ENCODE measurements around the gene P3H2.
A peak's percentile ranks its signal among the peaks of the same experiment; 100 is the strongest.

P3H2 gene

GRCh38 chr3:190003068-190003467 lies 117.6 kb downstream of the P3H2 start:
- Histone ChIP-seq H3K27me3 (ENCODE audit: insufficient read depth, low read length, poor library complexity, severe bottlenecking) (no peaks in the 10 kb centered on the region), H3K36me3 (ENCODE audit: insufficient read depth, low read length) (no peaks in the 10 kb centered on the region), H2AFZ (ENCODE audit: low read length) (peak overlapping the region; percentile 74; the same call in 1 of the 2 replicates), H3K4me3 (ENCODE audit: low read length, poor library complexity, severe bottlenecking) (no peak overlapping the region), H3K4me1 (ENCODE audit: insufficient read depth, low read length, poor library complexity, severe bottlenecking) (peaks cover 39% of the 10 kb centered on the region), H3K4me2 (ENCODE audit: low read depth, low read length, poor library complexity, severe bottlenecking) (no peak overlapping the region), H3K9me3 (ENCODE audit: insufficient read depth, low read depth, low read length) (no peaks in the 10 kb centered on the region), H3K9me2 (replicated peaks; ENCODE audit: low read depth, low read length) (no peaks in the 10 kb centered on the region), H3F3A (ENCODE audit: low read depth) (no peaks in the 10 kb centered on the region), H3K79me2 (ENCODE audit: insufficient read depth, low read length) (no peaks in the 10 kb centered on the region), H4K20me1 (ENCODE audit: insufficient read depth, low read length, poor library complexity, severe bottlenecking) (no peaks in the 10 kb centered on the region), H3K9ac (ENCODE audit: low read depth, low read length, poor library complexity, severe bottlenecking) (no peak overlapping the region)
- TF ChIP-seq EZH2phosphoT487 (IDR thresholded peaks at IDR 0.05; ENCODE audit: borderline replicate concordance) (no peak), CTCF (conservative IDR thresholded peaks at IDR 0.05; ENCODE audit: low read length) (no peak)

GRCh38 chr3:190001426-190001825 lies 119.3 kb downstream of the P3H2 start:
- no peak for TF ChIP-seq CTCF (conservative IDR thresholded peaks at IDR 0.05; ENCODE audit: low read length)
- TF ChIP-seq EZH2phosphoT487 (IDR thresholded peaks at IDR 0.05; ENCODE audit: borderline replicate concordance): no peak
- no peaks in the 10 kb centered on the region for H3K9me2 ChIP-seq (replicated peaks; ENCODE audit: low read depth, low read length)

GRCh38 chr3:190000861-190001196 lies 119.9 kb downstream of the P3H2 start:
- H3K79me2 ChIP-seq (ENCODE audit: insufficient read depth, low read length): no peaks in the 10 kb centered on the region
- no peaks in the 10 kb centered on the region for H3K36me3 ChIP-seq (ENCODE audit: insufficient read depth, low read length)
- no peaks in the 10 kb centered on the region for H4K20me1 ChIP-seq (ENCODE audit: insufficient read depth, low read length, poor library complexity, severe bottlenecking)
- H3K9ac ChIP-seq (ENCODE audit: low read depth, low read length, poor library complexity, severe bottlenecking): peak overlapping the region; percentile 19
- no peaks in the 10 kb centered on the region for H3F3A ChIP-seq (ENCODE audit: low read depth)
- TF ChIP-seq CTCF (conservative IDR thresholded peaks at IDR 0.05; ENCODE audit: low read length) (no peak), EZH2phosphoT487 (IDR thresholded peaks at IDR 0.05; ENCODE audit: borderline replicate concordance) (no peak)
- H3K27me3 ChIP-seq (ENCODE audit: insufficient read depth, low read length, poor library complexity, severe bottlenecking): no peaks in the 10 kb centered on the region
- peak overlapping the region; percentile 78 for H2AFZ ChIP-seq (ENCODE audit: low read length)
- peak overlapping the region; percentile 42 for H3K4me3 ChIP-seq (ENCODE audit: low read length, poor library complexity, severe bottlenecking)
- H3K9me3 ChIP-seq (ENCODE audit: insufficient read depth, low read depth, low read length): no peaks in the 10 kb centered on the region
- H3K9me2 ChIP-seq (replicated peaks; ENCODE audit: low read depth, low read length): no peaks in the 10 kb centered on the region
- peak overlapping the region; percentile 70 for H3K4me2 ChIP-seq (ENCODE audit: low read depth, low read length, poor library complexity, severe bottlenecking)
- peaks cover 44% of the 10 kb centered on the region for H3K4me1 ChIP-seq (ENCODE audit: insufficient read depth, low read length, poor library complexity, severe bottlenecking)

More at GRCh38 chr3:190001426-190001825, 119.3 kb downstream of the P3H2 start:
- H3K36me3 ChIP-seq (ENCODE audit: insufficient read depth, low read length): no peaks in the 10 kb centered on the region
- H3K9ac ChIP-seq (ENCODE audit: low read depth, low read length, poor library complexity, severe bottlenecking): peak overlapping the region; percentile 19
- H3F3A ChIP-seq (ENCODE audit: low read depth): no peaks in the 10 kb centered on the region
- no peaks in the 10 kb centered on the region for H3K27me3 ChIP-seq (ENCODE audit: insufficient read depth, low read length, poor library complexity, severe bottlenecking)
- peaks cover 44% of the 10 kb centered on the region for H3K4me1 ChIP-seq (ENCODE audit: insufficient read depth, low read length, poor library complexity, severe bottlenecking)
- H3K9me3 ChIP-seq (ENCODE audit: insufficient read depth, low read depth, low read length): no peaks in the 10 kb centered on the region
- H2AFZ ChIP-seq (ENCODE audit: low read length): no peak overlapping the region
- no peaks in the 10 kb centered on the region for H4K20me1 ChIP-seq (ENCODE audit: insufficient read depth, low read length, poor library complexity, severe bottlenecking)
- H3K79me2 ChIP-seq (ENCODE audit: insufficient read depth, low read length): no peaks in the 10 kb centered on the region
- peak overlapping the region; percentile 42 for H3K4me3 ChIP-seq (ENCODE audit: low read length, poor library complexity, severe bottlenecking)
- peak overlapping the region; percentile 70 for H3K4me2 ChIP-seq (ENCODE audit: low read depth, low read length, poor library complexity, severe bottlenecking)
